HG03175 (cell line): Measurements from ENCODE around the gene MREG.
A peak's percentile ranks its signal among the peaks of the same experiment; 100 is the strongest.

Experiments used
- ATAC-seq: cut with Tn5 transposase; IDR thresholded peaks from one replicate; pipeline ENCODE4 v1.9.1; 2021; ENCODE audit warnings: mild to moderate bottlenecking, moderate library complexity; ENCODE audit not compliant: unreplicated experiment

The MREG gene

DNA sequence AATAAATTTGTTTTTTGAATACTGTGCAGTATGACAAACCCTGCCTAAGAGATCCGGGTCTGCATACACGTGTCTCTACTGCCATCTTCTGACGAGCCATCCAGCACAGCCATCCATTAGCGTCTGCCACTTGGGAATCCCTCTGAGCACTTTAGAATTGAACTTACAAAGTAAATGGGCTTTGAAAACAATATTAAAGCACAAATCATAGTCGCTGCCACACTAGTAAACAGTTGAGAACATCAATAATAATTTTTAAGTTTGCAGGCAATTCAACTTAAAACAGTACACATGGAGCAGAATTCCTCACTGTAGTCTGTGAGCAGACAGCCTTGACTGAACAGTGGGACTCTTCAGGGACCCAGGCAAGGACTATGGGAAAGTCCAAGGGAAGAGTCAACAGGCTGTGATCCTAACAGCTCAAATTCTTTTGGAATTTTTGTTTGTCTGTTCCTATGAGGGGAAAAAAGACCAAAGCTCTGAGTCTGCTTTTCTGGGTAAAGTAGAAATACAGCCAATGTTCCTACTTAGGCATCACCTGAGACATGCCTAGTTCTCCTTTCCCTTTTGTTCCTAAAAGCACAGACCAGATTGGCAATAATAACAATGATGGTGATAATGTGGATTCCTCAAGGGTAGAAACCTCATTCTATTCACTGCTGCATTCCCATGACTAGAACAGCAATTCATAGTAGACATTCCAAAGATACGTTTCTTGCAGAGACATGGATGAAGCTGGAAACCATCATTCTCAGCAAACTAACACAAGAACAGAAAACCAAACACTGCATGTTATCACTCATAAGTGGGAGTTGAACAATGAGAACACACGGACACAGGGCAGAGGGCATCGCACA lies 92.9 kb downstream of the MREG start:
- peak; percentile 50 for ATAC-seq

DNA sequence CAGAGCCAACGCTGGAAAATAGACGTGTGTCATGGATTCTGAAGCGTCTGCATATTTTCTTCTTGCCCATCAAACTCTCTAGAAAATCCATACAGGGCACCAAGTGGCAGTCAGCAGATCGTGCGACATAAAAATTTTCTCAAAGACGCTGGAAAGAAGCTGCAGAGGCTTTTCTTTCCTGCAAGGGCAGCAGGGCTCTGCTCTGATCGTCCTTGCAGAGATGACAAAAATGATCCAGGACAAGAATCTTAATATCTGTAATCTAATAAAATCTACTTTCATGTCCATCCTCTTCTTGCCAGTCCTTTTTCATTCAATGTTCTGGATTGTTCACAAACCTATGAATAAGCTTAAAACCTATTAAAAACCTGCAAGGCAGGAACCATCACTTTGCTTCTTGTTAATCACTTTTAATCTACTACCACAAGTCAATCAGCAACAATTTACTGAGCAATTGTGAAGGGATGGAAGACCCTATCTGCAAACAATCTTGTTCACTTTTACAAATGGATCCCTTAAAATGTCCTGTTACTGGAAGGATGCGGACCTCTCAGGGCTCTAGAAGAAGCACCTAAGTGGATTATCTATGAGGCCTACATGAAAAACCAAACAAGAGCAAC lies 93.6 kb downstream of the MREG start:
- ATAC-seq: no peak

DNA sequence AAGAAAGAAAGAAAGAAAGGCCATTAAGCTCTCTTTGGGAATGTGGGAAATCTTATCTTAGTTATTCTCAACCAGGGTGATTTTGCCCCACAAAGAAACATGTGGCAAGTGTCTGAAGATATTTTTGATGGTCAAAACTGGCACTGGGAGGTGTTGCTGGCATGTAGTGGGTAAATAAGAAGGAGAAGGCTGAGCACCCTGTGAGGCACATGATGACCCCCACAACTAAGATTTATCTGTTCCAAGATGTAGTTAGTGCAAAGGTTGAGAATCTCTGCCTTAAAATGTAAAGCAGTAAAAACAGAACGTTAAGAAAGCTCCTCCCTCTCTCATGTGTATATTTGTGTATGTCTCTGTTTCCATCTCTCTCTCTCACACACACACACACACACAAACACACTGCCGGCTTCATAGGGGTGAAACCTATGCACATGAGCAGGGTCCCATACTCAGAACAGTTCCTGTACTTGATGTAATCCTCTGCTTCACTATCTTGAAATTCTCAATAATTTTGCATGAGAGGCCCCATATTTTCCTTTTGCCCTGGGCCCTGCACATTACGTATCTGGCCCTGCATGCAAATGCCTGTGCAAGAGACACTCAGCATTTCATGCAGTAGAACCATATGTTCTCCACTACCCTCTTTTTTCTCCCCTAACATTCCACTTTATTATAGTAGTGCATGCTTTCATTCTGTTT lies 94.3 kb downstream of the MREG start:
- no peak for ATAC-seq

DNA sequence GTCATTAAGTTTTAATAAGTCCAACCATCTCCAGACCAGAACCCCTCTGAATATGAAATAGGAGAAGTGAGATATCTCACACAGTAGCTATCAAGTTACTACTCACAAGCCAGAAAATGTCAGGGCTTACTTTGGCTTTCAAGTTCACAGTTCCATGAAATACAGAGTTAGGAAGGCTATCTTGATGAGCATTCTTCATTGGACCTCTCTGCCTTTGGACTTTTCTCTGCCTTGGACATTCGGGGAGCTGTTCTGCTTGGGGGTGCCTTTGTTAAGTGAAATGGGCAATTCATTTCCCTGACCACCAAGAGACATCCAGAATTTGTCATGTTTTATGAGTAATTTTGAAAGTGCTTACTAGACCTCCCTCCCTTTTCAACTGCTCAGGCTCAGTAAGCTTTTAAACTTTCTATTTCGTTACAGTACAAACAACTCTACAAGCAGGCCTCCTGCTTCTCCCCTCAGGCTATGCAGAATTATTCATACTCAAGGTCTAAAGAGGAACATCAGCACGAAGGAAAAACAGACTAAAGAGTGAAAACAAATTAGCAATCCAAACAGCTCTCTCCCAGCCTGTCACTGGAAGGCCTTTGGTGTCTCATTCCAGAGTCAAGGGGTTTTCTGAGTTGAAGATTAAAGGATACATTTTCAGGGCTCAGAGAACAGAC lies 95.3 kb downstream of the MREG start:
- ATAC-seq: peak; percentile 86

DNA sequence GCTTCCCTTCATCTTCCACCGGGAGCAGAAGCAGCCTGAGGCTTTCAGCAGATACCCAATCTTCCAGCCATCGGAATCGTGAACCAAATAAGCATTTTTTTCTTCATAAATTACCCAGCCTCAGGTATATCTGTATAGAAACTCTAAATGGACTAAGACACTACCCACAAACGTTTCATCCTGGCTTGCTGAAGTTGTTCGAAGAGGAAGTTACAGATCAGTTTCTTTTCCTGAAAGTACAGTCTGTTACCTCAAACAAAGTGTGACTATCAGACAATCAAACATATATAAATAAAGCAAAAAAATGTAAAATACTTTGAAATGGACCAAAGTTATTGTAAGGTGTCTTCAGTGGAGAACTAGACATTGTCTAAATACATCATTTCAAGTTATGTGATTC lies 97.9 kb downstream of the MREG start:
- no peak for ATAC-seq

DNA sequence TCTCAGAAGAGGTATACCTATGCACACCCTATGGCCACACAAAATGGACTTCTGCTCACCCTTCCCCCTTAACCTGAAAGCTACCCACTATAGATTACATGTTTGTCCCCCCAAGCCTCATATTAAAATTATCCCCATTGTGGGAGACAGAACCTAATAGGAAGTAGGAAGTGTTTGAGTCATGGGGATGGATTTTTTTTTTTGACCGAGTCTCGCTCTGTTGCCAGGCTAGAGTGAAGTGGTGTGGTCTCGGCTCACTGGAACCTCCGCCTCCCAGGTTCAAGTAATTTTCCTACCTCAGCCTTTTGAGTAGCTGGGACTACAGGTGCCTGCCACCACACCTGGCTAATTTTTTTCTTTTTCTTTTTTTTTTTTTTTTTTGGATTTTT lies 98.6 kb downstream of the MREG start:
- no peak for ATAC-seq

DNA sequence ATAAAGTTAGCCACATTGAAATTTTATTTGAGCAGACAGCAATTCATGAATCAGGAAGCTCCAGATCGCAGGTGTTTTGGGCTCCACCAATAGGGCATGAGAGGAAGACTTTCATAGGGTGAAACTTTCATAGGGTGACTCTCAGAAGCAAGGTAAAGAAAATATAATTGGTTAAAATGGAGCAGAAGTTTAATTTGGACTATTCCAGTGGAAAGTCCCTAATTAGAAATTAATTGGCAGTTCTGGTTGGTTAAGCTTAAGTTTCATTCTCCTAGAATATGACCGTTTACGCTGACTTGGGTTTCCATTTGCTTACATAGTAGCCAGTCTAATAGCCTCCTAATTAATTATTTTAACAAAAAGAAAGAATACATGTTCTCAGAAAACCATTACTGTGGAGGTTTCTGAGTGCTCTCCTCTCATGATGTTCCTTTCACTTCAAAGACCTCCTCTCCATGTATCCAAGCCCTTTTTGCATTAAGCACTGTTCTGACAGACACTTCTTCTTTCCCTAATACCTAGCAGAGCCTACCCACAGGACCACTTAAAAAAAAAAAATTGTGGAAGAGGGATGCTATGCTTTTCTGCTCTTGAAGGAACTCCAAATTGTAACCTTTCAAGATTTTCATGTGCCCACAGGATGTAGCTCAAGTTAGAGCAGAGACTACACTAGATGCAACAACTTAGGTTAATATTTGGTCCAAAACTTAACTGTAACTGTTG lies 99.1 kb downstream of the MREG start:
- ATAC-seq: no peak

DNA sequence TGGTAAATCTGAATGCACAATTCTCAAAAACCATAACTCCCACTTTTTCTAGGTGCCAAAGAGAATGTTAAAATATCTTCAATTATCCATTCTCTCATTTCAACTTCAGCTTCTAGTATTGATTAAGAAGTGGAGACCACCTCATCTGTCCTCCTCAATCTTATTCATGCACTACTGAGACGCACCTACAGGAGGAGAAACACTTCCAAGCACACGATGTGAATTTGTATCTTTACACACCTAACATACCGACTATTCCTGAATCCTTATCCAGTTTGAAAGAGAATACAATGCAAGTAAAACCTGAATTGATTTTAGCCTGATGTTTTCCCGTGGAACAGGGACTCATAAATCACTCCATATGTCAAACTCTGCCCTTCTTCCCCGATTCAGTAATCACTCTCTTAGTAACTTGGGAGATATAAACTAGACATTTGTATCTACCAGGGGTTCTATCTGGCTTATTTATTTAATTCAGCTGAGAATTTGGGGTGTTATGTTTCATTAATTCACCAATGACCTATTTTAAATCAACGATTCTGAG lies 101.0 kb downstream of the MREG start:
- no peak for ATAC-seq

DNA sequence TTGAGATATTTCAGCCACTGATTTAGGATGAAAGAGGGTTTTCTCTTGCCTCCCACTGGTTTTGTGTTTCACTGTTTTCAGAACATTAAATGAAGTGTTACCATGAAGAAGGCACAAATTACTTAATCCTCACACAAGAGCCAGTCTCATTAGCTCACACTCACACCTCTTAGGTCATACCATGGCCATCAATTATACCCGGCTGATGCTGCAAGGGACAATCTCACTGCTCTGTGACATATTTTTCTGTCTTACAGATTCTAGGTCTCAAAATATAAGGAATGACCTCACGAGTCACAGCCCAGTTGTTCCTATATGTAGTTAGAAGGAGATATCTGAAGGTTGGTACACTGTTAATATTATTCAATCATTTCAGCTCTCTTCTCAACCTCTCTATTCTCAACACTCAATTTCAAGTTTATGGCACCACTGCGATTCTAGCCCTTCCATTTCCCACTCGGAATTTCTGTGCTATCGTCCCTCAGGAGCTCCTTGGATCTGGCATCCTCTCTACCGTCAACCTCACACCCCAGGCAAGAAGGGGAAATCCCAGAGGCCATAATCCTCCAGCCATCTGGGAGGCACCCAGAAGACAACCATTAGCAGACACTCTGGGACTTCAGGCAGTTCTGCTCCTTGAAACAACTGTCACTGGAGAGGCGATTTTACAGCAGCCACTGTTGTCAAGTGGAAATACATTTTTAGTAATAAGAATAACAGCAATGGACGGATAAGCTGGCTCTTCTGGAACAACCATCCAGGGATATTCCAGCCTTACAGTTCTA lies 101.9 kb downstream of the MREG start:
- ATAC-seq: no peak

DNA sequence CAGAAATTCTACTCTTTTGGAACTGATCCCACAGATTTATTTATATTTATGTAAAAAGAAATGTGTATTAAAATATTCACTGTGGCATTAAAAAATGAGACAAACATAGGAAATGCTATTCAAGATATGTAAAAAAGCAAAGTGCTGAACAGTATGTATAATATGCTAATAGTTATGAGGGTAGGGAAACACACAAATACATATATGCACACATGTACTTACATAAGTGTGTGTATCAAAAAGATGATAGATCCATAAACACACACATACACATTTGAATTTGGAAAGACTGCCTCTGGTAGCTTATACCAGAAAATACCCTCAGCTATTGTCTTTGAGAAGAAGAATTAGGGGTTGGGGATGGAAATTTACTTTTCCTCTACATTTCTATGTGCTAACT lies 103.2 kb downstream of the MREG start:
- no peak for ATAC-seq

DNA sequence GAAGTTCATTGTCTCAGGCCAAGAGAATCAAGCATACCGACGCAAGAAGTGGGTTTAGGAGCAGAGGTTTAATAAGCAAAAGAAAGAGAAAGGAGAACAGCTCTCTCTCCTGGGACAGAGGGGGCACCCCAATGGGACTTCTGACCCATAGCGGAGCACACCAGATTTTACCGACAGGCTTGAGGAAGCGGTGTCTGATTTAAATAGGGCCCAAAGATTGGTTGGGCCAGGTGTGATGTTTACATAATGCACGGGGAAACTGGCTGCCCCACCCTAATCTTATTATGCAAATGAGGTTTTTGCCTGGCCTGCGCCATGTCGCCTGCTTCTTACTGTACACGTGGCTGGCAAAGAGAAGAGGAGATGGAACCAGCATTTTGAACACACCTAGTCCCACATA lies 106.2 kb downstream of the MREG start:
- no peak for ATAC-seq

DNA sequence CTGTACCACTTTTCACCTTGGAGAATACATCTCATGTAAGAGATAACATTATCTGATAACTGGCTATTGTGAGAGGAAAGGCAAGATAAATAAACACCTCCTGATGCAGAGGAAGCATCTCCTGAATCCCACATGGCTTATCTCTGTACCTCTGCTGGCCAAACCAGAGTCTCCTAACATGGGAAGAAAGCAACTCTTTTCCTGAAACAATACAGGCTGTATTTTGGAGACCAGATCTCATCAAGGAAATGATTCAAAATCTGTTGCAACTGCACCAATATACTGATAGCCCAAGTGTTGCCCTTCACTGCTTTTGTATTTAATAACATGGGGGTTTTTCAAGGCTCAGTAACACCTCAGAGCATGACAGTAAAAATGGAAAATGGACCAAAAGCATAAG lies 106.9 kb downstream of the MREG start:
- ATAC-seq: no peak

DNA sequence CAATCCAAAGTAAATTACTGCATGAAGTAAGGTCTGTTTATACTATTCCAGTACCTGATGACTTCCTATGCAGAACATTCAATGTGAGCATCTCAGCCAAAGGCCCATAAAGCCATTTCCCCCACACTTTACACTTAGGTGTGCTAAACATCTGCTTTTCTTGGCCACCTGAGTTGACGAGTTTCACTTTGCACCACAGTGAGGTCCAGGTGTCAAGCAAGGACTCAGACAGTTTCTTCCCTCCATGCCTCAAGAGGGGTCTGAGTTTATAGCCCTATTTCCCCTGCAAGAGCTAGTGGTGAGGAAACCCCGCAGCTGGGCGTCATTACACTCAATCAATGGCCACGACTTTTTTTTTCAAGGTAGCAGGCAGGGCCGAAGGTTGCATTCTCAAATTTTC lies 107.7 kb downstream of the MREG start:
- ATAC-seq: no peak

DNA sequence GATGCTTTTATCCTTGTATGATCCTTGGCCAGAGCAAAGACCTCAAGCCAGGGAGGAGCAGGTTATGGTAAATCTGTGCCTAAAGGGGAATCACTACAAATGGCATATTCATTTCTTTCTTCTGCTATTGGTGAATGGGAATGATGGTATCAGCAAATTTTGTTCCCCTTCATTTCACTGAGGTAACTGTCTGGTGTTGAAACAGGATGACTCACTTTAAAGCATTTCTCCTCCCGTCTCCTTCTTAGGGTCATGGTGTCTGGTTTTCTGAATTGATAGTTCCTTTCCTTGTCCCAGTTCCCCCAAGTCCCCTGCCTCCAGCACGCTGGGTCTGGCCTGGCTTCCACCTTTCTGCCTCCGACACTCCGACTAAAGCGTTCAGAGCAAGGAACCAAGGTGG lies 109.2 kb downstream of the MREG start:
- no peak for ATAC-seq

DNA sequence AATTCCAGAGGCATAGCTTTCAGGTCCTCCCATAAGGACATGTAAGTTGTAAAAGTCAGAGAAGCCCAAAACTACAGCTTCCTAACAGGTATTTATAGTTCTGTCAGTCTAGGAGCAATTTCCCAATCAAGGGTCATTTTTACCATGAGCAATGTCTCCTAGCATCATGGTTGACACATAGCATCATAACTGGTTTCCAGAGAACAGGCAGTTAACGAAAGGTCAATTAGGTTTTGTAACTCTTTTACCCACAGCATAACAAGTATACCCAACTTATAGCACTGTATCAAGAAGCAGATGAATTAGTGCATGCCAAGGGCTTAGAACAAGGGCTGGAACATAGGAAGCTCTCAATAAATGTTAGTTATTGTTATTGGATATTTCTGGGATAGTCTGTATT lies 110.1 kb downstream of the MREG start:
- no peak for ATAC-seq

DNA sequence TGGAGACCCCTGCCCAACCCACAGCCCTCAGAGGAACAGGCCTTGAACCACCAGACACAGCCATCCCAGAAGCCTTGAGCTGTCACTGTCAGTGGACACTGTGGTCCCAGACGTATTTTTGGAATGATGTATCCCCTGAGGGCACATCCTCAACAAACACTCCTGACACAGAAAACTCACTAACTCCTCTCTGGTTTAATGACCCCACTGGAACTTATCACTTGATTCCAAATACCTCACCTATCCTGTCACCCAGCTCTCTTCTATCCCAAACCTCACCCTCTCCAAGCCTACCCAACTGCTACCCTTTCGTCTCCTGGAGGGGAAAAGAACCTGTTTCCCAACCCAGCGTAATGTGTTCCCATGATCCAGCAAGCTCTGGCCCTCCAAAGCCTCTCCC lies 111.6 kb downstream of the MREG start:
- ATAC-seq: no peak

DNA sequence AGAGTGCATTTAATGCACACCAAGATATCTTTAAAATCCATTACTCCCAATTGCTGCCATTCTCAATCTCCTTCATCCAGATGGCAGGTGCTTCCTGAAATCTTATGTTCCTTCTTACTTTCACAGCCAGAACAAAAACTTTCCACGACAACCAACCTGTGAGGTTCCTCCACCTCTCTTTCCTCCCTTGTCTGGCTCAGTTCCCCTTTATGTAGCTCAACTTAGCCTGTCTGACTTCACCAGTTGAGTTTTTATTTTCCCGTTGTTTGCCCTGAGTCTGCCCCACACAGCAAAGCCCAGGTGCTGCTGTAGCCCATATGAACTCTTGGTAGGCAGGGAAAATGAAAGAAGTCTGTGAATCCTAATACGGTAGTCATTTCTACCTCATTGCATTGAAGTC lies 112.5 kb downstream of the MREG start:
- ATAC-seq: peak; percentile 61

DNA sequence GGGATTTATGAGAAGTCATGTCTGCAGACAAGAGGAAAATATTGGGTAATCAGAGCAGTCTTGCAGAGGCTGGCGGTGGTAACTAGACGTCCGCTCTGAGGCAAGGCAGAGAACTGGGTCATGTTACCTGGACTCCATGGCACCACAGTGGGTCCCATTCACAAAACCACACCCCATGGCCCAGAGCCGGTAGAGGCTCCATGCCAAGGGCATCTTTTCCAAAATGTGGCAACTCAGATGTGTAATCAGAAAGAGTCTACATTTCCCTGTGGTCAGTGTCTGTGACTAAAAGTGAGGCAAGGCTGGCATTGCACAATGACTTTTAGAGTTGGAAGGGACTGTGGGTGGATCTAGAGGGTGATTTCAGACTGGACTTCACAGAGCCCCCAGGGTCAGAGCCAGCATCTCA lies 113.1 kb downstream of the MREG start:
- ATAC-seq: no peak

DNA sequence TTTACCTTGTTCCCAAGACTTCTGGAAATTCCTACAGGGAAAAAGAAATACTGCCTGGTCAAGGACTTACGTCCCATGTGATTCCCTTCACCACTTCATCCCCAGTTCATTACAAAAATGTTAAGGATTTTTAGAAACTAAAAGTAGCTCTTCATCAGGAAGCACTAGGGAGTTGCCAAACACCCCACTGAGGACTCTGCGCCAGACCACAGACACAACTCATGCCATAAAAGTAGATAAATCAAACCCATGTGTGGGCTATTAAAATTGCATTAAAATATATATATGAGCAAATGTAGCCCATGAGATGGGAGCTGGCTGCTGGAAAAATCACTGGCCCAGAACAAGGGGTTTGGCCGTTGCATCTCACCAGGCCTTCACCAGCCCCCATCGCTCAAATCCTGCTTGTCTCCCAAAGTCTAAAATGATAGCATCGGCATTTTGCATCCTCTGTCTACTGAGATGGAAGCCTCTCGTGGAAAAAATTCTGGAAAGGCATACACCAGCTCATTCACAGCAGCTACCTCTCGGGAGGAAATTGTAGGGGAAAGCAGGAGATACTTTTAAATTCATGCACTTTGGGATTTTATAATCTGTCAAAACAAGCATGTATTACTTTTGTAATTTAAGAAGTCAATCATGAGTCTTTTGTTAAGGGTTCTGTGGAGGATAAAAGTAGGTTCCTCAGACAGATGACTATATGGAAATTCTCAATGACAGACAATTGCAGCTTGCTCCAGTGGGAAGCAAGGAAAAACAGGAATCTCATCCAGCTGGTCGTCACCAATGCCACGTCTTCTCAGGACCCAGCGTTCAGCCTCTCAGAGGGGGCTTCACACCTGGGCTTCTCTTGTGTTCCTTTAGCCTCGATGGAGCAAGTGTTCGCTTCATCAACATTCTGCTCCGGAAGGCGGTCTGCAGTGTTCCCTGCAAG lies 113.9 kb downstream of the MREG start:
- no peak for ATAC-seq
